ENCODE data around the gene PRODH. TPM values are rescaled to one million over a fixed set of nuclear protein-coding genes. Genes with fewer than 3 reads are reported as not detected.
A peak's percentile ranks its signal among the peaks of the same experiment; 100 is the strongest.
"Not testable (repeated sequence)": the region's sequence is repeated elsewhere in the genome, so short reads cannot be mapped to it uniquely, and the experiment has no call there.

PRODH gene, protein sequence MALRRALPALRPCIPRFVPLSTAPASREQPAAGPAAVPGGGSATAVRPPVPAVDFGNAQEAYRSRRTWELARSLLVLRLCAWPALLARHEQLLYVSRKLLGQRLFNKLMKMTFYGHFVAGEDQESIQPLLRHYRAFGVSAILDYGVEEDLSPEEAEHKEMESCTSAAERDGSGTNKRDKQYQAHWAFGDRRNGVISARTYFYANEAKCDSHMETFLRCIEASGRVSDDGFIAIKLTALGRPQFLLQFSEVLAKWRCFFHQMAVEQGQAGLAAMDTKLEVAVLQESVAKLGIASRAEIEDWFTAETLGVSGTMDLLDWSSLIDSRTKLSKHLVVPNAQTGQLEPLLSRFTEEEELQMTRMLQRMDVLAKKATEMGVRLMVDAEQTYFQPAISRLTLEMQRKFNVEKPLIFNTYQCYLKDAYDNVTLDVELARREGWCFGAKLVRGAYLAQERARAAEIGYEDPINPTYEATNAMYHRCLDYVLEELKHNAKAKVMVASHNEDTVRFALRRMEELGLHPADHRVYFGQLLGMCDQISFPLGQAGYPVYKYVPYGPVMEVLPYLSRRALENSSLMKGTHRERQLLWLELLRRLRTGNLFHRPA
- total RNA-seq: 0.82 TPM

- DNase-seq (ENCODE audit: low spot score in 2 of 2) (no peak), FAIRE-seq (no peak)
Observed at GRCh38 chr22:18935889-18936529, at the start of gene PRODH. Gene PRODH (minus strand): TSS chr22:18936293. CDS start chr22:18936287, 6 bp downstream.

DNA sequence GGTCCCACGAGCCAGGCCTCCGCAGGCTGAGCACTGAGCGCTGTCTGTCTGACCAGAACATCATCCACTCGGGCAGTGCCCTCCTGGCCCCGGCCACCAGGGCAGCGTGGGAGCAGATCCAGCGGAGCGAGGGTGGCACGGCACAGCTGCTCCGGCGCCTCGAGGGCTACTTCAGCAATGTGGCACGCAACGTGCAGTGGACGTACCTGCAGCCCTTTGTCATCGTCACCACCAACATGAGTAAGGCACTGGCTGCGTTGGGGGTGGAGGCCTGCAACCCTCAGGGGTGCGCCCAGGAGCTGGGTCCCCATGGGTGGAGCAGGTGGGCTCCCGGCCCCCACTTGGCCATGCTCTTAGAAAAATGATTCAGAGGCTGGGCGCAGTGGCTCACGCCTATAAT, 49.7 kb upstream of the PRODH start:
- no peak for FAIRE-seq
- no peak for DNase-seq (ENCODE audit: low spot score in 2 of 2)

DNA sequence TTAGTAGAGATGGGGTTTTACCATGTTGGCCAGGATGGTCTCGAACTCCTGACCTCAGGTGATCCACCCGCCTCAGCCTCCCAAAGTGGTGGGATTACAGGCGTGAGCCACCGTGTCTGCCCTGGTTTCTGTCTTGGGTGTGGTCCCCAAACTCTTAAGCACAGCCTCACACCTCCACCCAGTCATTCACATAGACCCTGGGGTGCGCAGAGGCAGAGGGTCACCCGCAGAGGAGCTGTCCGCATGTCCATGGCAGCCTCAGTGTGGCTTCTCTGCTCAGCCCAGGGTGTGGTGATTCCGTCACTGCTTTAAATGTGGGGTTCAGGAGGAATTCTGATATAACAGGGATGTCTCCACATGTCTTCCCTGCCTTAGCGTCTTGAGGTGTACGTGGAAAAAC, 48.5 kb upstream of the PRODH start:
- DNase-seq (ENCODE audit: low spot score in 2 of 2): no peak
- no peak for FAIRE-seq

DNA sequence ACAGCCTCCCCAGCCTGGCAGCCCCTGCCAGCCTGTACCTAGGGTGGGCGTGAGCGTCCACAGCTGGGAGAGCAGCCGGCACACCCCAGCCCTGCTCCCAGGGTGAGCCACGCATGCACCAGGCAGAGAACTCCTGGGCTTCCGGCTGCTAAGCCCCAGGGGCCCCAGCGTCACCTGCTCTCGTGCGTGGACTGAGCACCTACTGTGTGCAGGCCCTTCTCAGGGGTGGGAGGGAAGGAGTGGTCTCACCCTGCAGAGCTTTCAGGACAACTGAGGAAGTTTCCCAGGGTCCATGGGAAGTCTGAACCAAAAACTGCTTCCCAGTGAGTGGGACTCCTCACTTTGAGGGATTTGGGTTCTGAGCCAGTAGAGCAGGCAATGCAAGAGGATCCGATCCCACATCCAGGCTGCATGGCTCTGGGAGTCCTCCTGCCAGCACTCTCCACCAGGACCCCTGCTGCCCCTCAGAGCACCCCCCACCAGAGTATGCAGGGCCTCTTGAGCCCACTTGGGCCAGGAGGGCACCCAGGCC, 47.1 kb upstream of the PRODH start:
- DNase-seq (ENCODE audit: low spot score in 2 of 2) (no peak), FAIRE-seq (no peak)

DNA sequence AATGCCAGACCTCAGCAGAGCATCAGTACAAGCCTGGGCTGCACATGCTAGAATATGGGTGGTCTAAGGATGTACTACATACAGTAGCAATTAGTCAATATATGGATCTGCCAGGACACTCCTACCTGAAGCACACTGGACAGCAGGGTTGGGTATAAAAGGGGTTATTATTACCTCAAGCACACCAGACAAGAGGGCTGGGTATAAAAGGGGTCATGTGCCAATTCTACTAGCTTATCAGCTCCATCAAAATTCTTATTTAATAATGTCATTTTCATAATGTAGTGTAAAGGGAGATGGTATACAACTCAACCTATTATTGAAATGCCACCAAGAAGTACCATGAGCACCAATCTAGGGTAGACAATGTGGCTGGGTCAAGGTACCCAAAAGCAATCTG, 44.7 kb upstream of the PRODH start:
- DNase-seq (ENCODE audit: low spot score in 2 of 2) (no peak), FAIRE-seq (no peak)

DNA sequence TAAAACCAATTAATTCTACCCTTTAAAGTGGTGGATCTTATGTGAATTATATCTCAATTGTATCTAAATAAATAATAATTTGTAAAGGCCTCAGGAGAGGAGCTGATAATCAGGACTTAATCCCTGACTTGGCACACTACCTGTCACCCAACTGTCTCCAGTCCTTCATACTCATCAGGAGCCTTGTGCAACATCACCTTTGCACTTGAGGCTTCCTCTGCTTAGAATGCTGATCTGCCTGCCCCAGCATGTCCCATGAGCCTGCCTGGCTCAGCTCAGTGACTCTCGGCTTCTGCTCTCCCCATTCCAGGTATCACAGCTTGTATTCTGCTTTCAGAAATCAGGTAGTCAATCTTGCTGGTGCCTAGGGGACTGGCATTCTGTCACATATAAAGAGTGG, 43.9 kb upstream of the PRODH start:
- FAIRE-seq: no peak
- DNase-seq (ENCODE audit: low spot score in 2 of 2): no peak

DNA sequence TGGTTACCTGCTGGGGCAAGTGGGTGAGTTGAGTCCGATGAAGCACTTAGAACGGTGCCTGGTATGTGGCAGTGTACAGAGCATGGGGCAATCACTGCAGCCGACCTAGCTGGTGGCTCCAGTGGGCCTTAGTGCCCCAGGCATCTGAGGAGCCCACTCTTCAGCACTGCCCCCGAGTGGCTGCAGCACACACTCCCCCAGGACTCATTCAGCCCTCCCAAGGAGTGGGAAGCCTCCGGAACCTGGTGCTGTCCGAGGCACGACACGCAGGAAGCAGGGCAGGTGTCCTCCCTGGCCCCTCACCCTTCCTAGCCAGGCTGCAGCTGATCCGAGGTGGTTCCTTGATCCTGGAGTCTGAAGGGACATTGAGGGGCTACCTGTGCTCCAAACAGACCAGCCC, 42.4 kb upstream of the PRODH start:
- no peak for DNase-seq (ENCODE audit: low spot score in 2 of 2)
- no peak for FAIRE-seq

DNA sequence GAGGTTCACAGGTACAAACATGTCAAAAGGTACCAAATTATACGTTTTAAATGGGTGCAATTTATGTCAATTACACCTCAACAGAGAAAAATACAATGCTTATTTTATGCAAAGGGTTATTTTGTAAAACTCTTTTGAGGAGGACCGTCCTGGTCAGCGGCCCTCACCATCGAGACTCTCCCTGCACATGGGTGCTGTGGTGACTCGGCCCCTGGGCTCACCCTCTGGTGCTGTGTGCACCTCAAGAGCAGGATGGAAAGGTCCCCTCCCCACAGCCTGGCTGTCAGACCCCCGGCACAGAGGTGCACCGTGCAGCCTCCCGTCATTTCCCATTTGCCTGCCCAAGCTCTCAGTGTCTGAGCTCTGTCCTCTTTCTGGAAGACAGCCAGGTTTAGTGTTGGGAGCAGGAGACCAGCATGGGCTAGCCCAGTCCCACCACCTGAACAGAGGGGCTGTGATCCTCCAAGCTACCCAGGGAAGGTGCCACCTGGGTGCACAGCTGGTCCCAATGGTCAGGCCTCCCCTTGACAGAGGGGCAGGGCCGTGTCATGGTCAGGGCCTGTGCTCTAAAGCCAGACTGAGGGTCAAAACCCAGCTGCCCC, 41.8 kb upstream of the PRODH start:
- no peak for DNase-seq (ENCODE audit: low spot score in 2 of 2)
- no peak for FAIRE-seq

- FAIRE-seq (no peak), DNase-seq (ENCODE audit: low spot score in 2 of 2) (no peak)
Observed at GRCh38 chr22:18976197-18976751, 40.2 kb upstream of the PRODH start.

DNA sequence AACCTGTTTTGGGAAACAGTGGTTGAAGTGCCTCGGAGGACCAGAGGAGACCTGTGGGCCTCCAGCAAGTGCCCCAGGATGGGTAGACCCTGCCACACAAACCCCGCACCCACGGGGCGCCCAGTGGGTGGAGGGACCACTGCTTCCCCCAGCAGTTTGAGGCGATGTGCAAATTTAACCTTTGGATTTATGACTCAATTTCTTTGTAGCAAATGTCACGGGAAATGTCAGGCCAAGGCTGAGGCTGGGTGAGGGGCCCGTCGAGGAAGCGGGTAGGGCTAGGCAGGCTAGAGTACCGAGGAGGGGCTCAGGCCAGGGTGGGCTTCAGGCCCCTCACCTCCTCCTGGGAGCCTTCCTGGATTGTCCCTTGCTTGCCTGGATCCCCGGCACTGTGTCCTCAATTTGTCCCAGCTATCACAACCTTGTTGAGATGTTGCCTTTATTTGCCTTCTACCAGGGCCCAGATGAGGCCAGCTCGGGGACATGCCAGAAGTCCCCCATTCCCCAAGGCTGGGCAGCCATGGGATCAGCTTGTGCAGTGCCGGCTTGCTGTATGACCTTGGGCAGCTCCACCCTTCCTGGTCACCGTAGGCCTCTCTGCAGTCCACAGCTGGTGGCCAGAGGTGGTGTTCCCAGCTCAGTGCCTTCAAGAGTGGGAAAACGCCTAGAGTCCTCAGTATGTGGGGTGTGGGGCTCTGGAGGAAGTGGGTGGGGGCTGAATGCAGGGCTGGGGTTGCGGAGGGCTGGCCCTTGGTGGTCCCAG, 39.5 kb upstream of the PRODH start:
- FAIRE-seq: no peak

GRCh38 chr22:18974477-18975180, 38.5 kb upstream of the PRODH start:
- no peak for FAIRE-seq
- no peak for DNase-seq (ENCODE audit: low spot score in 2 of 2)

More for the DNA sequence above, 39.5 kb upstream of the PRODH start:
- DNase-seq (ENCODE audit: low spot score in 2 of 2): no peak

- FAIRE-seq (no peak), DNase-seq (ENCODE audit: low spot score in 2 of 2) (no peak)
Observed at GRCh38 chr22:18973264-18974031, 37.4 kb upstream of the PRODH start.

GRCh38 chr22:18972591-18972990, 36.5 kb upstream of the PRODH start:
- not testable (repeated sequence) for FAIRE-seq

DNA sequence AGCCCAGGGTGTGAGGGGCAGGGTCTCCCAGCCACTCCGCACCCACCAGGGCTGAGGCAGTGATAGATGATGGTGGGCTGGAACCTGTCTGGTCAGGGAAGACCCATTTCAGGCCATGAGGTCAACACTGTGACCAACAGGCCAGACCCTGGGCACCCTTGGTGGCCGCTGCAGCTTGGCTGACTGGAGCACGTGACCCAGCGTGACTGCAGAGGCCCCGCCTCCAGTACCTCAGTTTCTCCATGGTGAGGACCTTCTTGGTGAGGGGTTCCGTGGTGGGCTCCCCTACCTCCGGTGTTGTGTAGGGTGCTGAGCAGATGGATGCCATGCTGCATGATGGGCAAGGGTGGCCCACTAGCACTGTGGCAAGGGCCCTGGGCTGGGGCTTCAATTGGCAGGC, 35.9 kb upstream of the PRODH start:
- not testable (repeated sequence) for DNase-seq (ENCODE audit: low spot score in 2 of 2); FAIRE-seq

More at GRCh38 chr22:18972591-18972990, 36.5 kb upstream of the PRODH start:
- DNase-seq (ENCODE audit: low spot score in 2 of 2): not testable (repeated sequence)

- no peak for DNase-seq (ENCODE audit: low spot score in 2 of 2)
- no peak for FAIRE-seq
Observed at GRCh38 chr22:18971321-18971751, 35.2 kb upstream of the PRODH start.

- no peak for DNase-seq (ENCODE audit: low spot score in 2 of 2)
Observed at GRCh38 chr22:18970948-18971315, 34.8 kb upstream of the PRODH start.

GRCh38 chr22:18970176-18970947, 34.3 kb upstream of the PRODH start:
- no peak for FAIRE-seq
- peak; percentile 36 to 42 for DNase-seq (ENCODE audit: low spot score in 2 of 2)

More at GRCh38 chr22:18970948-18971315, 34.8 kb upstream of the PRODH start:
- FAIRE-seq: no peak
